IPS-NIHi11 (cell line): ENCODE measurements around the gene PHLPP2.

Experiments used
- DNase-seq: peaks from one replicate; pipeline ENCODE4 v3.0.0; 2012; ENCODE audit warnings: mixed read lengths, low spot score

PHLPP2 gene

GRCh38 chr16:71670537-71670936 is 54.0 kb downstream of the PHLPP2 start:
- DNase-seq: no peak

GRCh38 chr16:71669926-71670536 is 54.5 kb downstream of the PHLPP2 start:
- no peak for DNase-seq

GRCh38 chr16:71666928-71667707 is 57.4 kb downstream of the PHLPP2 start:
- no peak for DNase-seq

- no peak for DNase-seq
Measured at GRCh38 chr16:71666264-71666663, 58.2 kb downstream of the PHLPP2 start.

GRCh38 chr16:71659471-71659870 is 65.0 kb downstream of the PHLPP2 start:
- DNase-seq: no peak

GRCh38 chr16:71658771-71659170 is 65.7 kb downstream of the PHLPP2 start:
- no peak for DNase-seq

- no peak for DNase-seq
Measured at GRCh38 chr16:71649704-71650103, 74.8 kb downstream of the PHLPP2 start.

- peak; percentile 50 for DNase-seq
Measured at GRCh38 chr16:71648921-71649320, 75.6 kb downstream of the PHLPP2 start.

GRCh38 chr16:71648162-71648561 is 76.3 kb downstream of the PHLPP2 start:
- no peak for DNase-seq

- DNase-seq: no peak
Measured at GRCh38 chr16:71647391-71647790, 77.1 kb downstream of the PHLPP2 start.

- peak; percentile 62 for DNase-seq
Measured at GRCh38 chr16:71645450-71645849, 79.1 kb downstream of the PHLPP2 start.

GRCh38 chr16:71637398-71637797 is 87.1 kb downstream of the PHLPP2 start:
- peak; percentile 41 for DNase-seq

- DNase-seq: no peak
Measured at GRCh38 chr16:71635632-71636031, 88.9 kb downstream of the PHLPP2 start.

GRCh38 chr16:71631776-71632175 is 92.7 kb downstream of the PHLPP2 start:
- DNase-seq: no peak

- no peak for DNase-seq
Measured at GRCh38 chr16:71630808-71631207, 93.7 kb downstream of the PHLPP2 start.

- DNase-seq: no peak
Measured at GRCh38 chr16:71629278-71630016, 95.1 kb downstream of the PHLPP2 start.

- DNase-seq: no peak
Measured at GRCh38 chr16:71628810-71629209, 95.7 kb downstream of the PHLPP2 start.

- DNase-seq: peak; percentile 27
Measured at GRCh38 chr16:71627731-71628181, 96.7 kb downstream of the PHLPP2 start.

- DNase-seq: peak; percentile 73
Measured at GRCh38 chr16:71626858-71627213, 97.7 kb downstream of the PHLPP2 start.

GRCh38 chr16:71626018-71626857 is 98.3 kb downstream of the PHLPP2 start, which contains the start of gene MARVELD3:
MARVELD3 (plus strand) TSS chr16:71626184; CDS start chr16:71626230, 46 bp downstream.
- peak; percentile 96 for DNase-seq

GRCh38 chr16:71625113-71625850 is 99.2 kb downstream of the PHLPP2 start:
- DNase-seq: no peak
